ENCODE data around the gene PODXL2. TPM values are rescaled to one million over a fixed set of nuclear protein-coding genes. Genes with fewer than 3 reads are reported as not detected.

The PODXL2 gene
- total and polyA plus RNA-seq, 12 donors: 11.9 to 52.4 (median 23.8) TPM

DNA sequence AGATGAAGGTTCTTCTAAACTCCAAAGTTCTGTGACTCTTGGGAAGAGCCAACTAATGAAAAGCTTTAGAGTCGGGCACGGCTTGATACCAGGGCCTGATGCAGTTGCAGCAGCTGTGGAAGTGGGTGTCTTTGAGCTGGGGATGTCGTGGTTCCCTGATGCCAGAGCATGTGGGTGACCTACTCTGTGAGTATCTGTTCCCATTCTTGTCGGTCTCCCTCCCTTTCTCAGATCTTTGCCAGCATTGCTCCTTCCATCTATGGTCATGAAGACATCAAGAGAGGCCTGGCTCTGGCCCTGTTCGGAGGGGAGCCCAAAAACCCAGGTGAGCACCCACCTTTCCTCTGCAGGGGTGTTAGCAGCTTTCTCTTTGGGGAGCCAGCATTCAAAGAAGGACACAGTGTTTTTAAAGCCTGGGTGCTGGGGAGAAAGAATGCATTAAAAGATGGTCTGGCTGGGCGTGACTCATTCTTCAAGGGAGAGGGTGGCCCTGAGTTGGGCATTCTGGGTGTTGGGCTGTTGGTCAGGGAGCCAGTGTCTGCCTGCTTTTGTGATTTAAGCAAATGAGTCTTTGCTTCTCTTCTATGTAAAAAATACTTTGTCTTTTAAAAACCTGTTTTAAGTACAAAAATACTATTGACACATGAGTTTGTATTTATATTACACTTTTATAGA is 13.2 kb upstream of the PODXL2 start:
- intact Hi-C loops (cut with DNase I): no loop called here
- WGBS, 4 donors: 78 to 86% (median 85%) methylated on average over 6 of the region's 6 CpGs
- peak in 4 of 7 donors; percentile 36 to 55 (median 52) for DNase-seq

DNA sequence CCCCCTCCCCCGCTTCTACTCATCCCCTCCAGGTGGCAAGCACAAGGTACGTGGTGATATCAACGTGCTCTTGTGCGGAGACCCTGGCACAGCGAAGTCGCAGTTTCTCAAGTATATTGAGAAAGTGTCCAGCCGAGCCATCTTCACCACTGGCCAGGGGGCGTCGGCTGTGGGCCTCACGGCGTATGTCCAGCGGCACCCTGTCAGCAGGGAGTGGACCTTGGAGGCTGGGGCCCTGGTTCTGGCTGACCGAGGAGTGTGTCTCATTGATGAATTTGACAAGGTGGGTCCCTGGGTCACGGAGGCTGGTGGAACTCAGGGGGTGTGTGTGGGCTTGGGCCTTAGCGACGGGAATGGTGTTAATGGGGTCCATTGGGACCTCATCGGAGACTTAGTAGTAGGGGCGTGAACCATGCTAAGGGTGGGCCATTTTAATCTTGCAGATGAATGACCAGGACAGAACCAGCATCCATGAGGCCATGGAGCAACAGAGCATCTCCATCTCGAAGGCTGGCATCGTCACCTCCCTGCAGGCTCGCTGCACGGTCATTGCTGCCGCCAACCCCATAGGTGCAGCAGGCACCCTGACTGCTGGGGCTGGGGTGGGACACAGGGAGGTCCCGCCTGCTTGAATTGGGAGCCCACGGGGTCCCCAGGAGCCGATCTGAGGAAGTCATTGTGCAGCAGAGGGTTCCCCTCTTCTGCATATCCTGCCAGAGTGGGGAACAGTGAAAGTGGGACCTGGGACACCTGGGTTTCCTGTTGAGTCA is 12.0 kb upstream of the PODXL2 start:
- Histone ChIP-seq H3K36me3 (replicated peaks in 1 of 2) (peaks cover 0 to 6% of the 10 kb centered on the region in 2 donors), H3K27me3 (no peaks in the 10 kb centered on the region), H3K4me3 (no peak overlapping the region), H3K27ac (no peak overlapping the region), H3K9me3 (replicated peaks in 1 of 3) (no peaks in the 10 kb centered on the region), H3K4me1 (replicated peaks in 1 of 2) (peaks cover 0 to 3% of the 10 kb centered on the region in 2 donors)
- 90 to 98% (median 96%) methylated on average over 15 to 26 of the region's 26 CpGs for WGBS, 4 donors
- no peak for DNase-seq
- intact Hi-C loops (cut with DNase I): no loop called here
- TF ChIP-seq, protein P1, sequence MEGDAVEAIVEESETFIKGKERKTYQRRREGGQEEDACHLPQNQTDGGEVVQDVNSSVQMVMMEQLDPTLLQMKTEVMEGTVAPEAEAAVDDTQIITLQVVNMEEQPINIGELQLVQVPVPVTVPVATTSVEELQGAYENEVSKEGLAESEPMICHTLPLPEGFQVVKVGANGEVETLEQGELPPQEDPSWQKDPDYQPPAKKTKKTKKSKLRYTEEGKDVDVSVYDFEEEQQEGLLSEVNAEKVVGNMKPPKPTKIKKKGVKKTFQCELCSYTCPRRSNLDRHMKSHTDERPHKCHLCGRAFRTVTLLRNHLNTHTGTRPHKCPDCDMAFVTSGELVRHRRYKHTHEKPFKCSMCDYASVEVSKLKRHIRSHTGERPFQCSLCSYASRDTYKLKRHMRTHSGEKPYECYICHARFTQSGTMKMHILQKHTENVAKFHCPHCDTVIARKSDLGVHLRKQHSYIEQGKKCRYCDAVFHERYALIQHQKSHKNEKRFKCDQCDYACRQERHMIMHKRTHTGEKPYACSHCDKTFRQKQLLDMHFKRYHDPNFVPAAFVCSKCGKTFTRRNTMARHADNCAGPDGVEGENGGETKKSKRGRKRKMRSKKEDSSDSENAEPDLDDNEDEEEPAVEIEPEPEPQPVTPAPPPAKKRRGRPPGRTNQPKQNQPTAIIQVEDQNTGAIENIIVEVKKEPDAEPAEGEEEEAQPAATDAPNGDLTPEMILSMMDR (IDR thresholded peaks at IDR 0.05): no peak
- no peak for TF ChIP-seq POLR2A (IDR thresholded peaks at IDR 0.05)

More for the DNA sequence above, 13.2 kb upstream of the PODXL2 start:
- peaks cover 0 to 2% of the 10 kb centered on the region in 2 donors for H3K36me3 ChIP-seq (replicated peaks in 1 of 2)
- no peak overlapping the region for H3K4me3 ChIP-seq
- H3K9me3 ChIP-seq (replicated peaks in 1 of 3): no peaks in the 10 kb centered on the region
- H3K27ac ChIP-seq: no peak overlapping the region
- peaks cover 0 to 3% of the 10 kb centered on the region in 2 donors for H3K4me1 ChIP-seq (replicated peaks in 1 of 2)
- H3K27me3 ChIP-seq: no peaks in the 10 kb centered on the region
- TF ChIP-seq, protein P1 (IDR thresholded peaks at IDR 0.05): no peak
- TF ChIP-seq POLR2A (IDR thresholded peaks at IDR 0.05): no peak

DNA sequence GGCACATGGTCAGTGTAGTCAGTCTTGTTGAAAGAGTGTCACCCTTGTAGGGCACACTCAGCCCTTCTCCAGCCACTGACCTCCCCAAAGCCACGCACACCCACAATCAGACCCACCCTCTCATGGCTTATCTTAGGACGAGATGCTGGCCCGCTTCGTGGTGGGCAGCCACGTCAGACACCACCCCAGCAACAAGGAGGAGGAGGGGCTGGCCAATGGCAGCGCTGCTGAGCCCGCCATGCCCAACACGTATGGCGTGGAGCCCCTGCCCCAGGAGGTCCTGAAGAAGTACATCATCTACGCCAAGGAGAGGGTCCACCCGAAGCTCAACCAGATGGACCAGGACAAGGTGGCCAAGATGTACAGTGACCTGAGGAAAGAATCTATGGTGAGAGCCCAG is 10.1 kb upstream of the PODXL2 start:
- no peak for DNase-seq
- TF ChIP-seq, protein P1 (IDR thresholded peaks at IDR 0.05): no peak
- TF ChIP-seq POLR2A (IDR thresholded peaks at IDR 0.05): no peak
- WGBS, 4 donors: 92 to 99% (median 98%) methylated on average over 6 to 11 of the region's 11 CpGs

DNA sequence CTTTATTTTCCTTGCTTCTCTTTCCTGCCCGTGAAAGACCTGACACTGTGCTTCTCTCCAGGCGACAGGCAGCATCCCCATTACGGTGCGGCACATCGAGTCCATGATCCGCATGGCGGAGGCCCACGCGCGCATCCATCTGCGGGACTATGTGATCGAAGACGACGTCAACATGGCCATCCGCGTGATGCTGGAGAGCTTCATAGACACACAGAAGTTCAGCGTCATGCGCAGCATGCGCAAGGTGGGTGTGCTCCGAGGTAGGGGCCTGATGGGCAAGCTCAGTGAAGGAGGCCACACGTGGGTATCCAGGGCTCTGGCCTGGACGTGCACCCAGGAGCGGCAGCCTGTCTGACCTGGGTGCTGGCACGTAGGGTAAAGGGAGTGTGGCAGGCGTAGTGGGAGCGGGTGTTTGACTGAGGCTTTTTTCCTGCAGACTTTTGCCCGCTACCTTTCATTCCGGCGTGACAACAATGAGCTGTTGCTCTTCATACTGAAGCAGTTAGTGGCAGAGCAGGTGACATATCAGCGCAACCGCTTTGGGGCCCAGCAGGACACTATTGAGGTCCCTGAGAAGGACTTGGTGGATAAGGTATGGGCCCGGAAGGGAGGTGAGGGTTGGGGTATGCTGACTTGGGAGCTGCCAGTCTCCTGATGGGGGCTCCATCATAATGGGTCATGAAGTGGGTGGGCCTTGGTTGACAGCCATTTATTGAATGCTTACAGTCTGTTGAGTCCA is 8.2 kb upstream of the PODXL2 start:
- no peaks in the 10 kb centered on the region for H3K27me3 ChIP-seq
- intact Hi-C loops (cut with DNase I): no loop called here
- H3K4me3 ChIP-seq: no peak overlapping the region
- 96 to 98% (median 97%) methylated on average over 25 to 32 of the region's 32 CpGs for WGBS, 4 donors
- H3K9me3 ChIP-seq (replicated peaks in 1 of 3): no peaks in the 10 kb centered on the region
- no peak overlapping the region for H3K27ac ChIP-seq
- peaks cover 0 to under 1% of the 10 kb centered on the region in 2 donors for H3K4me1 ChIP-seq (replicated peaks in 1 of 2)
- DNase-seq: no peak
- H3K36me3 ChIP-seq (replicated peaks in 1 of 2): peaks cover 0 to 6% of the 10 kb centered on the region in 2 donors
- TF ChIP-seq POLR2A (IDR thresholded peaks at IDR 0.05): no peak
- TF ChIP-seq, protein P1 (IDR thresholded peaks at IDR 0.05): no peak

More for the DNA sequence above, 10.1 kb upstream of the PODXL2 start:
- Histone ChIP-seq H3K27ac (no peak overlapping the region), H3K4me1 (replicated peaks in 1 of 2) (peaks cover 0 to 3% of the 10 kb centered on the region in 2 donors), H3K36me3 (replicated peaks in 1 of 2) (peaks cover 0 to 6% of the 10 kb centered on the region in 2 donors), H3K27me3 (no peaks in the 10 kb centered on the region), H3K9me3 (replicated peaks in 1 of 3) (no peaks in the 10 kb centered on the region), H3K4me3 (no peak overlapping the region)
- intact Hi-C loops (cut with DNase I): no loop called here

Measured in adrenal gland (tissue), 12 donors.